Measurements from ENCODE around the gene UBE4B.
"Not testable (repeated sequence)": the region's sequence is repeated elsewhere in the genome, so short reads cannot be mapped to it uniquely, and the experiment has no call there.

Gene UBE4B

DNA sequence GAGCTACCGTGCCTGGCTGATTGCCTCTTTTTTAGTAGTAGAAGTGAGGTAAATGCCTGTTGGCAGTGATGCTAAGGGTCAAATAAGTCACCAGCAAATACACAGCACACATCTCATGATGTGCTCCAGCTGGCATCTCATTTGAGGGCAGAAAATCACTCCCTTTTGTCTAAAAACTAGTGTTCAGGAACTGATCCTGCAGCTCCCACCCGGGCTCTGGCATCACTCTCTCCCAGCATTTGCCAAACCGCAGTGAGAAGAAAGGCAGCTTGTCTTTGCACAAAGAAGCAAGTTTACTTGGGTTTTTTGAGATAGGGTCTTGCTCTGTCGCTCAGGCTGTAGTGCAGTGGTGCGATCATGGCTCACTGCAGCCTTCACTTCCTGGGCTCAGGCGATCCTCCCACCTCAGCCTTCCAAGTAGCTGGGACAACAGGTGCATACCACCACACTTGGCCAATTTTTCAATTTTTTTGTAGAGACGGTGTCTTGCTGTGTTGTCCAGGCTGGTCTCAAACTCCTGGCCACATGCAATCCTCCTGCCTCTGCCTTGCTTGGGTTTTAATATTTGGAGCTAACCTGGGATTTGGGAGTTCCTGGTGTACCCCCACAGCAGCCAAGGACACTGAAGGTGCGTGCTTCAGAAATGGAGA lies 31.6 kb upstream of the UBE4B start:
- H3K9me3 ChIP-seq (ENCODE audit: insufficient read depth, low read length) = no peaks in the 10 kb centered on the region
- no peaks in the 10 kb centered on the region for H3K27me3 ChIP-seq (ENCODE audit: low read depth, low read length)
- no peak overlapping the region for H3K4me2 ChIP-seq (ENCODE audit: low read length)
- no peaks in the 10 kb centered on the region for H3K36me3 ChIP-seq (replicated peaks; ENCODE audit: low read depth, low read length)
- no peak overlapping the region for H3K27ac ChIP-seq (ENCODE audit: low read length)
- H2AFZ ChIP-seq (ENCODE audit: low read depth, low read length) = no peak overlapping the region
- no peaks in the 10 kb centered on the region for H3K79me2 ChIP-seq (ENCODE audit: low read length)
- no peak overlapping the region for H3K4me3 ChIP-seq (ENCODE audit: low read length)
- H3K9ac ChIP-seq (ENCODE audit: low read length) = no peak overlapping the region
- TF ChIP-seq, protein P1, sequence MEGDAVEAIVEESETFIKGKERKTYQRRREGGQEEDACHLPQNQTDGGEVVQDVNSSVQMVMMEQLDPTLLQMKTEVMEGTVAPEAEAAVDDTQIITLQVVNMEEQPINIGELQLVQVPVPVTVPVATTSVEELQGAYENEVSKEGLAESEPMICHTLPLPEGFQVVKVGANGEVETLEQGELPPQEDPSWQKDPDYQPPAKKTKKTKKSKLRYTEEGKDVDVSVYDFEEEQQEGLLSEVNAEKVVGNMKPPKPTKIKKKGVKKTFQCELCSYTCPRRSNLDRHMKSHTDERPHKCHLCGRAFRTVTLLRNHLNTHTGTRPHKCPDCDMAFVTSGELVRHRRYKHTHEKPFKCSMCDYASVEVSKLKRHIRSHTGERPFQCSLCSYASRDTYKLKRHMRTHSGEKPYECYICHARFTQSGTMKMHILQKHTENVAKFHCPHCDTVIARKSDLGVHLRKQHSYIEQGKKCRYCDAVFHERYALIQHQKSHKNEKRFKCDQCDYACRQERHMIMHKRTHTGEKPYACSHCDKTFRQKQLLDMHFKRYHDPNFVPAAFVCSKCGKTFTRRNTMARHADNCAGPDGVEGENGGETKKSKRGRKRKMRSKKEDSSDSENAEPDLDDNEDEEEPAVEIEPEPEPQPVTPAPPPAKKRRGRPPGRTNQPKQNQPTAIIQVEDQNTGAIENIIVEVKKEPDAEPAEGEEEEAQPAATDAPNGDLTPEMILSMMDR (IDR thresholded peaks at IDR 0.05; ENCODE audit: low read depth, low read length) = no peak
- no peak for TF ChIP-seq EZH2phosphoT487 (IDR thresholded peaks at IDR 0.05; ENCODE audit: low read depth)
- no peaks in the 10 kb centered on the region for H3K4me1 ChIP-seq (ENCODE audit: low read length)
- no peaks in the 10 kb centered on the region for H4K20me1 ChIP-seq (ENCODE audit: insufficient read depth, low read length)

DNA sequence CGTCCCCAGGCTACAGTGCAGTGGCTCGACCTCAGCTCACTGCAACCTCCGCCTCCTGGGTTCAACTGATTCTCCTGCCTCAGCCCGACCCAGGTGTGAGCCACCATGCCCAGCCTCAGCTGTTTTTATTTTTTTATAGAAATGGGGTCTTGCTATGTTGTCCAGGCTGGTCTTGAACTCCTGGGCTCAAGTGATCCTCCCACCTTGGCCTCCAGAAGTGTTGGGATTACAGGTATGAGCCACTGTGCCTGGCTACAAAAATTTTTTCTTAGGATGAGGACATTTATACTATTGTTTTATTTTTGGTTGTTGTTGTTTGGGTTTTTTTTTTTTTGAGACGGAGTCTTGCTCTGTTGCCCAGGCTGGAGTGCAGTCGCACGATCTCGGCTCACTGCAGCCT lies 27.5 kb upstream of the UBE4B start:
- H3K9me3 ChIP-seq (ENCODE audit: insufficient read depth, low read length); H4K20me1 ChIP-seq (ENCODE audit: insufficient read depth, low read length); H3K4me2 ChIP-seq (ENCODE audit: low read length); H3K36me3 ChIP-seq (replicated peaks; ENCODE audit: low read depth, low read length); H3K4me3 ChIP-seq (ENCODE audit: low read length); H3K79me2 ChIP-seq (ENCODE audit: low read length); H3K4me1 ChIP-seq (ENCODE audit: low read length); H3K9ac ChIP-seq (ENCODE audit: low read length); H3K27ac ChIP-seq (ENCODE audit: low read length); H3K27me3 ChIP-seq (ENCODE audit: low read depth, low read length); H2AFZ ChIP-seq (ENCODE audit: low read depth, low read length): not testable (repeated sequence)

DNA sequence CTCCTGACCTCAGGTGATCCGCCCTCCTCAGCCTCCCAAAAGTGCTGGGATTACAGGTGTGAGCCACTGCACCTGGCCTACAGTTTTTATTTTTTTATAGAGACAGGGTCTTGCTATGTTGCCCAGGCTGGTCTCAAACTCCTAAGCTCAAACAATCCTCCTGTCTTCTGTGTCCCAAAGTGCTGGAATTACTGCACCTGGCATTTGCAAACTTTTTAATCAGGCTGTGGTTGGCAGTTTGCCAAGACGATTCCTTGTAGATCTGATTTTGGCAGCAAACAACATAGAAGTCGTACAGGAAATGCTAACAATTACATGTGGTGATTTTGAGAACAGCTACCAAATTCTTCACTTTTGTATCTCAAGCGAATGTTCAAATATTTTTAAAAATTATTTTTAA lies 25.6 kb upstream of the UBE4B start:
- Histone ChIP-seq H3K4me1 (ENCODE audit: low read length) (no peaks in the 10 kb centered on the region), H3K36me3 (replicated peaks; ENCODE audit: low read depth, low read length) (no peaks in the 10 kb centered on the region), H3K4me3 (ENCODE audit: low read length) (no peak overlapping the region), H3K27ac (ENCODE audit: low read length) (no peak overlapping the region), H2AFZ (ENCODE audit: low read depth, low read length) (no peak overlapping the region), H3K9me3 (ENCODE audit: insufficient read depth, low read length) (no peaks in the 10 kb centered on the region), H4K20me1 (ENCODE audit: insufficient read depth, low read length) (no peaks in the 10 kb centered on the region), H3K27me3 (ENCODE audit: low read depth, low read length) (no peaks in the 10 kb centered on the region), H3K4me2 (ENCODE audit: low read length) (no peak overlapping the region), H3K9ac (ENCODE audit: low read length) (no peak overlapping the region), H3K79me2 (ENCODE audit: low read length) (no peaks in the 10 kb centered on the region)
- TF ChIP-seq, protein P1 (IDR thresholded peaks at IDR 0.05; ENCODE audit: low read depth, low read length) = no peak
- no peak for TF ChIP-seq EZH2phosphoT487 (IDR thresholded peaks at IDR 0.05; ENCODE audit: low read depth)

DNA sequence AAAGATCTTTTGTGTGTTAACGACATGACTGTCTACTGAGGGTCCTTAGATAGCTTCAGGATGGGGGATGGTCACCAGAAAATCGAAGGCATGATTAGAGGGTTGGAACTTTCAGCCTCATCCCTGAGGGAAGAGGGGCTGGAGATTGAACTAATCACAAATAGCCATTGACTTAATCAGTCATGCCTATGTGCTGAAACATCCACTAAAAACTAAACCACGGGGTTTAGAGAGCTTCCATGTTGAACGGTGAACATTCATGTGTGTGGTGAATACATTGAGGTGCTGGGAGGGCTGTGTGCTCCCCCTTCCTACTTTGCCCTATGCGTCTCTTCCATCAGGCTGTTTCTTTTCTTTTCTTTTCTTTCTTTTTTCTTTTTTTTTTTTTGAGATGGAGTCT lies 18.7 kb upstream of the UBE4B start:
- H3K27me3 ChIP-seq (ENCODE audit: low read depth, low read length) = no peaks in the 10 kb centered on the region
- H3K79me2 ChIP-seq (ENCODE audit: low read length) = no peaks in the 10 kb centered on the region
- no peak overlapping the region for H3K27ac ChIP-seq (ENCODE audit: low read length)
- no peaks in the 10 kb centered on the region for H3K9me3 ChIP-seq (ENCODE audit: insufficient read depth, low read length)
- no peak overlapping the region for H3K4me2 ChIP-seq (ENCODE audit: low read length)
- H4K20me1 ChIP-seq (ENCODE audit: insufficient read depth, low read length) = no peaks in the 10 kb centered on the region
- no peak overlapping the region for H3K4me3 ChIP-seq (ENCODE audit: low read length)
- no peak overlapping the region for H3K9ac ChIP-seq (ENCODE audit: low read length)
- no peaks in the 10 kb centered on the region for H3K36me3 ChIP-seq (replicated peaks; ENCODE audit: low read depth, low read length)
- TF ChIP-seq EZH2phosphoT487 (IDR thresholded peaks at IDR 0.05; ENCODE audit: low read depth) = no peak
- TF ChIP-seq, protein P1 (IDR thresholded peaks at IDR 0.05; ENCODE audit: low read depth, low read length) = no peak
- no peak overlapping the region for H2AFZ ChIP-seq (ENCODE audit: low read depth, low read length)
- no peaks in the 10 kb centered on the region for H3K4me1 ChIP-seq (ENCODE audit: low read length)

All from OCI-LY3 (cell line).